ENCODE measurements around the gene TP53TG5.
A peak's percentile ranks its signal among the peaks of the same experiment; 100 is the strongest.

Gene TP53TG5

GRCh38 chr20:45343532-45344167 is 34.5 kb downstream of the TP53TG5 start:
- H3K36me3 ChIP-seq (ENCODE audit: control insufficient read depth, insufficient read depth, low read length), result peaks cover 27% of the 10 kb centered on the region
- no peaks in the 10 kb centered on the region for H3K9me3 ChIP-seq (ENCODE audit: control insufficient read depth, low read length)
- 50 to 53% methylated on average over 5 of the region's 6 CpGs for WGBS, 2 experiments (ENCODE audit: insufficient coverage in 2 of 2)
- peak overlapping the region; percentile 79 for H3K4me3 ChIP-seq (ENCODE audit: extremely low read depth, insufficient read depth, low read length, poor library complexity, severe bottlenecking)
- H3K27ac ChIP-seq (ENCODE audit: low read depth, low read length, severe bottlenecking), result peak overlapping the region; percentile 97
- H3K4me1 ChIP-seq (ENCODE audit: control insufficient read depth, insufficient read depth, low read length, poor library complexity, severe bottlenecking), result peaks cover 72% of the 10 kb centered on the region

DNA sequence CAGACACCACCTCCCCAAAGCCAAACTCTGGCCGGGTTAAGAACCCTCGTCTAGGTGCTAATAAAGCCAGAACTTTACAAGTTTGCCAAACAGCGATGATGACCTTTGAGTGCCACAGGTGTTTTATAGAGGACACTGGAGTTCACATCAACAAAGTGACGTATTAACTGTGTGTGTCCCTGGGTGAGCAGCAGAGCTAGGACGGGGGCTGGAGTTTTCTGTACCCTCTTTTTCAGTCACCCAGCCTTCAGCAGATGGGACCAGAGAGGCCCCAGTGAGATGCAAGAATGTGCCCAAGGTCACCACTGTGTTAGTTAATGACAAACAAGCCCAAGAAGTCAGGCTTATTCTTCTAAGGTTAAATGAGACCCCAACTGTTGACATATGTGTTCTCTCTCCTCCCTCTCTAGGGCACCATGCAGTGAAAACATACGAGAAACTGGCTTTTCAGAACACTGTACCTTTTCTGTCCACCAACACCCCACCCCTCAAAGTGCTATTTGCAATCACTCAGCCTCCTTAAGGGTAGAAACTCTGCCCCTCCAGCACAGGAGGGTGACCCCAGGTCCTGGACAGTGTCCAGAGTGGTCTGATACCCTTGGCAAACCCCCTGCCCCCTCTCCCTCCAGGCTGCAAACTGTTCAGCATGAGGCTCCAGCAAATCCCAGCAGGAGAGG is 35.1 kb downstream of the TP53TG5 start:
- peaks cover 79% of the 10 kb centered on the region for H3K4me1 ChIP-seq (ENCODE audit: control insufficient read depth, insufficient read depth, low read length, poor library complexity, severe bottlenecking)
- H3K9me3 ChIP-seq (ENCODE audit: control insufficient read depth, low read length), result no peaks in the 10 kb centered on the region
- WGBS, 2 experiments (ENCODE audit: insufficient coverage in 2 of 2), result 31 to 47% methylated on average over 4 to 6 of the region's 6 CpGs
- peak overlapping the region; percentile 97 for H3K27ac ChIP-seq (ENCODE audit: low read depth, low read length, severe bottlenecking)
- H3K36me3 ChIP-seq (ENCODE audit: control insufficient read depth, insufficient read depth, low read length), result peaks cover 27% of the 10 kb centered on the region
- peak overlapping the region; percentile 23 for H3K4me3 ChIP-seq (ENCODE audit: extremely low read depth, insufficient read depth, low read length, poor library complexity, severe bottlenecking)

DNA sequence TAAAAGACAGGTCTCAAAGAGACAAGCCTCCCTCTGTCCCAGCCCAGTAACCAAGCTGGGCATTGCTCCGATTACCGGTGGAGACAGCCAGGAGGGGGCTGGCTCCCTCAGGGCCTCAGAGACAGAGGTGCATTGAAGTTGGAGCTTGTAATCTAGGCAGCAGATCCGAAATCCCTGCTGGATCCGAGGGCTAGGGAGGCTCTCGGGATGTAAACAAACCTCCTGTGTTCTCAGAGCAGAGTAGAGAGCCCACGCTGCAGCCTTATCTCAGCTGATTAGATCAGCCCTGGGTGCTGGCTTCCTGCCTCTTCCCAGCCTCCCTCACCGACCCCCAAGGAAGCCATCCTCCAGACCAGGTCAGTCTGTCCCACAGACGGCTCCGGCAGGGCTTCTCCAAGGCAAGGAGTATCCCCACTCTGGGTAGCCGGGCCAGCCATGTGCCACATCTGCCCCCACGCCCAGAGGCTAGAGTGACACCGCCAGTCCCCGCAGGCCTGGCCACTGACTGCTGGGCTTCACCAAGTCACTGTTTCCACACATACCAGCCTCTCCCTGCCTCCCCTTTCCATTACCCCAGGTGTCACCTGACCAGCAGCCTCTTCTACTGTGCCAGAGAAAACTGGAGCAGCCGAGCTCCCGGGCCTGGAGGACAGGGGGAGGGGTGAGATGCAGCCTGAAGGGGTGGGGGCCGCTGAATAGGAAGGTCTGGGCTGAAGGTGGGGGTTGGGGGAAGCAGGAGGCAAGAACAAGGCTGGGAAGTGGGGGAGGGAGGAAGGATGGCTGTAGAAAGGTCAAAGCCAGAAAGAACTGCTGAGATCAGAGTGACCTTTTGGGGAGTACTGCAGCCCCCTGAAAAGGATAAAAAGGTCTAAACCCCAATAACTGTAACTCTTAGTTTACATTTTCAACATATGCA is 35.9 kb downstream of the TP53TG5 start:
- Histone ChIP-seq H3K27ac (ENCODE audit: low read depth, low read length, severe bottlenecking) (peak overlapping the region; percentile 97), H3K36me3 (ENCODE audit: control insufficient read depth, insufficient read depth, low read length) (peaks cover 29% of the 10 kb centered on the region), H3K9me3 (ENCODE audit: control insufficient read depth, low read length) (no peaks in the 10 kb centered on the region), H3K4me1 (ENCODE audit: control insufficient read depth, insufficient read depth, low read length, poor library complexity, severe bottlenecking) (peaks cover 87% of the 10 kb centered on the region), H3K4me3 (ENCODE audit: extremely low read depth, insufficient read depth, low read length, poor library complexity, severe bottlenecking) (peak overlapping the region; percentile 23)
- WGBS, 2 experiments (ENCODE audit: insufficient coverage in 2 of 2), result 3% methylated on average over 7 to 14 of the region's 16 CpGs

GRCh38 chr20:45341579-45341938 is 36.6 kb downstream of the TP53TG5 start:
- Histone ChIP-seq H3K4me1 (ENCODE audit: control insufficient read depth, insufficient read depth, low read length, poor library complexity, severe bottlenecking) (peaks cover 91% of the 10 kb centered on the region), H3K9me3 (ENCODE audit: control insufficient read depth, low read length) (no peaks in the 10 kb centered on the region), H3K4me3 (ENCODE audit: extremely low read depth, insufficient read depth, low read length, poor library complexity, severe bottlenecking) (peak overlapping the region; percentile 23), H3K36me3 (ENCODE audit: control insufficient read depth, insufficient read depth, low read length) (peaks cover 30% of the 10 kb centered on the region), H3K27ac (ENCODE audit: low read depth, low read length, severe bottlenecking) (peak overlapping the region; percentile 97)
- 20% methylated on average over 1 of the region's 3 CpGs; no CpG with 5 or more reads in 1 of the 2 experiments for WGBS, 2 experiments (ENCODE audit: insufficient coverage in 2 of 2)

- Histone ChIP-seq H3K36me3 (ENCODE audit: control insufficient read depth, insufficient read depth, low read length) (peaks cover 33% of the 10 kb centered on the region), H3K27ac (ENCODE audit: low read depth, low read length, severe bottlenecking) (peak overlapping the region; percentile 97), H3K4me1 (ENCODE audit: control insufficient read depth, insufficient read depth, low read length, poor library complexity, severe bottlenecking) (peaks cover 90% of the 10 kb centered on the region), H3K4me3 (ENCODE audit: extremely low read depth, insufficient read depth, low read length, poor library complexity, severe bottlenecking) (no peak overlapping the region), H3K9me3 (ENCODE audit: control insufficient read depth, low read length) (no peaks in the 10 kb centered on the region)
- 0 to 20% methylated on average over 1 of the region's 1 CpG for WGBS, 2 experiments (ENCODE audit: insufficient coverage in 2 of 2)
These were observed 37.2 kb downstream of the TP53TG5 start for GRCh38 chr20:45340951-45341350.

GRCh38 chr20:45340236-45340847 is 37.8 kb downstream of the TP53TG5 start:
- H3K27ac ChIP-seq (ENCODE audit: low read depth, low read length, severe bottlenecking), result no peak overlapping the region
- H3K4me3 ChIP-seq (ENCODE audit: extremely low read depth, insufficient read depth, low read length, poor library complexity, severe bottlenecking), result no peak overlapping the region
- WGBS, 2 experiments (ENCODE audit: insufficient coverage in 2 of 2), result 67 to 88% methylated on average over 3 to 4 of the region's 5 CpGs
- peaks cover 39% of the 10 kb centered on the region for H3K36me3 ChIP-seq (ENCODE audit: control insufficient read depth, insufficient read depth, low read length)
- no peaks in the 10 kb centered on the region for H3K9me3 ChIP-seq (ENCODE audit: control insufficient read depth, low read length)
- peaks cover 85% of the 10 kb centered on the region for H3K4me1 ChIP-seq (ENCODE audit: control insufficient read depth, insufficient read depth, low read length, poor library complexity, severe bottlenecking)

DNA sequence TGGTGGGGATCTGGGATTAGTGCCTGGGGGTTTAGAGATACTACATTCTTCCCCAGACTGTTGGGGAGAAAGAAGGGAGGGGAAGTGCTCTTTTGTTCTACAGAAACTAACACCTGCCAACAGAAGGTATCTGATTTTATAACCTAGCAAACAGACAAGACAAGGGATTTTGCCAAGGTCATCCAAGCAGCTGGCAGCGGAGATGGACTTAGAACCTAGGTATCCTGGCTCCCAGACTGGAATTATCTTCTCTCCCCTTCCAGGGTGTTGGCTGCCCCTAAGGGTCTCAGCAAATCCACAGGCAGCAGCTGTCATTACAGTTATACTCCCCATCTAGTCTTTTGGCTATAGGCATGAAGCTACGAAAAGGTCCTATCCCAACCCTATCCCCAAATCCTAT is 38.3 kb downstream of the TP53TG5 start:
- Histone ChIP-seq H3K36me3 (ENCODE audit: control insufficient read depth, insufficient read depth, low read length) (peaks cover 44% of the 10 kb centered on the region), H3K4me1 (ENCODE audit: control insufficient read depth, insufficient read depth, low read length, poor library complexity, severe bottlenecking) (peaks cover 82% of the 10 kb centered on the region)
- WGBS, 2 experiments (ENCODE audit: insufficient coverage in 2 of 2), result 100% methylated on average over 1 to 2 of the region's 2 CpGs

GRCh38 chr20:45339084-45339483 is 39.0 kb downstream of the TP53TG5 start:
- H3K36me3 ChIP-seq (ENCODE audit: control insufficient read depth, insufficient read depth, low read length), result peaks cover 51% of the 10 kb centered on the region
- H3K4me1 ChIP-seq (ENCODE audit: control insufficient read depth, insufficient read depth, low read length, poor library complexity, severe bottlenecking), result peaks cover 77% of the 10 kb centered on the region
- H3K4me3 ChIP-seq (ENCODE audit: extremely low read depth, insufficient read depth, low read length, poor library complexity, severe bottlenecking), result no peak overlapping the region
- peak overlapping the region; percentile 96 for H3K27ac ChIP-seq (ENCODE audit: low read depth, low read length, severe bottlenecking)
- WGBS, 2 experiments (ENCODE audit: insufficient coverage in 2 of 2), result 84 to 87% methylated on average over 5 to 6 of the region's 6 CpGs
- H3K9me3 ChIP-seq (ENCODE audit: control insufficient read depth, low read length), result no peaks in the 10 kb centered on the region

More for the DNA sequence above, 38.3 kb downstream of the TP53TG5 start:
- H3K4me3 ChIP-seq (ENCODE audit: extremely low read depth, insufficient read depth, low read length, poor library complexity, severe bottlenecking), result no peak overlapping the region
- H3K27ac ChIP-seq (ENCODE audit: low read depth, low read length, severe bottlenecking), result no peak overlapping the region
- H3K9me3 ChIP-seq (ENCODE audit: control insufficient read depth, low read length), result no peaks in the 10 kb centered on the region

GRCh38 chr20:45338121-45339030 is 39.7 kb downstream of the TP53TG5 start:
- peaks cover 70% of the 10 kb centered on the region for H3K4me1 ChIP-seq (ENCODE audit: control insufficient read depth, insufficient read depth, low read length, poor library complexity, severe bottlenecking)
- peak overlapping the region; percentile 96 for H3K27ac ChIP-seq (ENCODE audit: low read depth, low read length, severe bottlenecking)
- no peaks in the 10 kb centered on the region for H3K9me3 ChIP-seq (ENCODE audit: control insufficient read depth, low read length)
- no peak overlapping the region for H3K4me3 ChIP-seq (ENCODE audit: extremely low read depth, insufficient read depth, low read length, poor library complexity, severe bottlenecking)
- WGBS, 2 experiments (ENCODE audit: insufficient coverage in 2 of 2), result 54 to 78% methylated on average over 4 to 9 of the region's 11 CpGs
- peaks cover 56% of the 10 kb centered on the region for H3K36me3 ChIP-seq (ENCODE audit: control insufficient read depth, insufficient read depth, low read length)
